KOPT-K1 (cell line): ENCODE measurements around the gene ATP4B.
"Not testable (repeated sequence)": the region's sequence is repeated elsewhere in the genome, so short reads cannot be mapped to it uniquely, and the experiment has no call there.

Experiments used
- H3K27ac ChIP-seq: fragments of 200-600 bp; sonication (generic); 2 replicates; pipeline ENCODE4 v1.5.1; 2016; ENCODE audit warnings: antibody characterized with exemption, mild to moderate bottlenecking, low read depth, low read length; ENCODE audit not compliant: poor library complexity, severe bottlenecking
- H3K36me3 ChIP-seq: fragments of 200-600 bp; sonication (generic); 2 replicates; pipeline ENCODE4 v1.5.1; 2017; ENCODE audit warnings: antibody characterized with exemption, mild to moderate bottlenecking, low read length, moderate library complexity; ENCODE audit not compliant: insufficient read depth
- H3K9me3 ChIP-seq: fragments of 200-600 bp; sonication (generic); 2 replicates; pipeline ENCODE4 v1.5.1; 2017; ENCODE audit warnings: antibody characterized with exemption, low read length, mild to moderate bottlenecking; ENCODE audit not compliant: insufficient read depth, poor library complexity, severe bottlenecking

ATP4B gene

DNA sequence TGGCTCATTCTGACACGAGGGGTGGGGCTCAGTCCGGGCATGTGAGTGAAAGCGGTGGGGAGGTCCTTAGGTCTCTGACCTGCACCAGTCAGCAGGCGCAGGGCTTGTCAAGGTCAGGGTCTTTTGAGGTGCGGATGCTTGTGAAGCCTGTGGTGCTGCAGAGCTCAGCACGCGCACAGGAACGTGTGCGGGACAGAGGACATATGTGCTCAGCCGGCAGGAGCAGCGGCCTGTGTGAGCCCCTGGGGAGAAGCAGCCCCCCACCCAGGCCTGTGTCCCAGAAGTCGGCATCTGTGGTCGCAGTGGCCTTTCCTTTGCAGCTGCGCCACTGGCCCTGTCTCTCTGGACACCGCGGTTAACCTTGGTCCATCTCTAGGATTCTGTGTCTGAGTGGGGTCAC, 30.9 kb downstream of the ATP4B start:
- Histone ChIP-seq H3K36me3 (peaks cover 100% of the 10 kb centered on the region), H3K27ac (no peak overlapping the region), H3K9me3 (no peaks in the 10 kb centered on the region)

DNA sequence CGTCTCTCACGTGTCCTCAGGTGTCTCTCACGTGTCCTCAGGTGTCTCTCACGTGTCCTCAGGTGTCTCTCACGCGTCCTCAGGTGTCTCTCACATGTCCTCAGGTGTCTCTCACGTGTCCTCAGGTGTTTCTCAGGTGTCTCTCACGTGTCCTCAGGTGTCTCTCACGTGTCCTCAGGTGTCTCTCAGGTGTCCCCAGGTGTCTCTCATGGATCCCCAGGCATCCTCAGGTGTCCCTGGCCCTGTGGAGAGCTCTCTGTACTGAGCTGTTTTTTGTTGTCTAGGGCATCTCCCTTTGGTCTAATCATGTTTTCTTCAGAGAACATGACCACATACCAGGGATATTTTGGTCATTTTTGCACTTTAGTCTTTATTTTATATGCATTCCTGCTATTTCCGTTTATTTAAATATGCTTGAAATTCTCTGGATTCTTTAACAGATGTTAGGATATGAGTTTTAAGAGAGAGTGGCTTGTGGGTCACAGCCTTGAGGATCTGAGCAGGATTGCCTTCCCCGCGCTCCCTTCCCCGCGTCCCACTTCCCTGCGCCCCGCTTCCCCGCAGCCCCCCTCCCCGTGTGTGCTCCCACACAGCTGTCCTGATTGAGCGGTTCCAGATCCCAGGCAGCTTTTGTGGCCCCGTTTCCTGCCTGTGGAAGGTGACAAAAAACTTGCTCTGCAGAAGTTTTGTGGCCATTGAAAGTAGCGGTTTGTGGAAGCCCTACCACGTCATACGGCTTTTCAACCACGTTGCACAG, 31.9 kb downstream of the ATP4B start:
- Histone ChIP-seq H3K9me3 (no peaks in the 10 kb centered on the region), H3K36me3 (peaks cover 96% of the 10 kb centered on the region), H3K27ac (no peak overlapping the region)

DNA sequence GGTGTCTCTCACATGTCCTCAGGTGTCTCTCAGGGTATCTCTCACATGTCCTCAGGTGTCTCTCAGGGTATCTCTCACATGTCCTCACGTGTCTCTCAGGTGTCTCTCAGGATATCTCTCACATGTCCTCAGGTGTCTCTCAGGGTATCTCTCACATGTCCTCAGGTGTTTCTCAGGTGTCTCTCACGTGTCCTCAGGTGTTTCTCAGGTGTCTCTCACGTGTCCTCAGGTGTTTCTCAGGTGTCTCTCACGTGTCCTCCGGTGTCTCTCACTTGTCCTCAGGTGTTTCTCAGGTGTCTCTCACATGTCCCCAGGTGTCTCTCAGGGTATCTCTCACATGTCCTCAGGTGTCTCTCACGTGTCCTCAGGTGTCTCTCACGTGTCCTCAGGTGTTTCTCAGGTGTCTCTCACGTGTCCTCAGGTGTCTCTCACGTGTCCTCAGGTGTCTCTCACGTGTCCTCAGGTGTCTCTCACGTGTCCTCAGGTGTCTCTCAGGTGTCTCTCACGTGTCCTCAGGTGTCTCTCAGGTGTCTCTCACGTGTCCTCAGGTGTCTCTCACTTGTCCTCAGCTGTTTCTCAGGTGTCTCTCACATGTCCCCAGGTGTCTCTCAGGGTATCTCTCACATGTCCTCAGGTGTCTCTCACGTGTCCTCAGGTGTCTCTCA, 33.2 kb downstream of the ATP4B start:
- peaks cover 86% of the 10 kb centered on the region for H3K36me3 ChIP-seq

DNA sequence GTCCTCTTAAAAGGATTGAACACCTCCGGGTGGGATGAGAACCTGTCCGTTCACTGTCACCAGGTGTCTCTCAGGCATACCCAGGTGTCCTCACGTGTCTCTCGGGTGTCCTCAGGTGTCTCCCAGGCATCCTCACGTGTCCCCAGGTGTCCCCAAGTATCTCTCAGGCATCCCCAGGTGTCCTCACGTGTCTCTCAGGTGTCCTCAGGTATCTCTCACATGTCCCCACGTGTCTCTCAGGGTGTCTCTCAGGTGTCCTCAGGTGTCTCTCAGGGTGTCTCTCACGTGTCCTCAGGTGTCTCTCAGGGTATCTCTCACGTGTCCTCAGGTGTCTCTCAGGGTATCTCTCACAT, 33.8 kb downstream of the ATP4B start:
- Histone ChIP-seq H3K9me3 (no peaks in the 10 kb centered on the region), H3K27ac (no peak overlapping the region), H3K36me3 (peaks cover 86% of the 10 kb centered on the region)

More for the DNA sequence above, 33.2 kb downstream of the ATP4B start:
- not testable (repeated sequence) for H3K27ac ChIP-seq, H3K9me3 ChIP-seq

DNA sequence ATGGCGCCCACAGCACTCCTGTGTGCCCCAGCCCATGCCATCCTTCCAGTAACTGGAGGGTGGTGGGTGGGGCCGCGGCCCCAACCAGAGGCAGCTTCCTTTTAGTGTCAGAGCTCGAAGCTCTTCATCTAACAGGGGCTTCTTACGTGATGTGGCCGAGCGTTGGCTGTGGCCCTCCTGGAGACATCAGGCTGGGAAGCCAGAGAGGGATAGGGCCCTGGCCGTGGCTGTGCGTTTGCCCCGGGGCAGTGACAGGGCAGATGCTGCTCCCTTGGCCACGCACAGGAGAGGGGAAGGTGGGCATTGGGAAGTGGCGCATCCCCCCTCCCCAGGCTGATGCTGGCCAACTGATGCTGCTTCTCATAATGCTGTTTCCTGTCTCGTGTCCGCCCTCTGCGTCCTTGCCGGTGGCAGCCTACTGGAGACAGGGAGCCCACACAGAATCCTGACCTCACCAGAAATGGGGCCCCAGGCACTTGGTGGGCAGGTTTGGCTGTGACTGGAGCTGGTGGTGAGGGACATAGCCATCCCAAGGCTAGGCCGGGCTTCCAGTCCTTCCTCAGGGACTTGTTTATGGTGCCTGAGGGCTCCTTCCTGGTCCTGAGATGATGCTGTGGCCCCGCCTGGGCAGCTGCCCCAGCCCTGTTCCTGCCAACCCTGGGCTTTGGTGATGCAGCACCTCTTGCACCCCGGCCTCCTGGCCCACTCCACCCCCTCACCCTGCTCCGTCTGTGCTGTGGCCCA, 34.3 kb downstream of the ATP4B start:
- Histone ChIP-seq H3K27ac (no peak overlapping the region), H3K36me3 (peaks cover 86% of the 10 kb centered on the region), H3K9me3 (no peaks in the 10 kb centered on the region)

DNA sequence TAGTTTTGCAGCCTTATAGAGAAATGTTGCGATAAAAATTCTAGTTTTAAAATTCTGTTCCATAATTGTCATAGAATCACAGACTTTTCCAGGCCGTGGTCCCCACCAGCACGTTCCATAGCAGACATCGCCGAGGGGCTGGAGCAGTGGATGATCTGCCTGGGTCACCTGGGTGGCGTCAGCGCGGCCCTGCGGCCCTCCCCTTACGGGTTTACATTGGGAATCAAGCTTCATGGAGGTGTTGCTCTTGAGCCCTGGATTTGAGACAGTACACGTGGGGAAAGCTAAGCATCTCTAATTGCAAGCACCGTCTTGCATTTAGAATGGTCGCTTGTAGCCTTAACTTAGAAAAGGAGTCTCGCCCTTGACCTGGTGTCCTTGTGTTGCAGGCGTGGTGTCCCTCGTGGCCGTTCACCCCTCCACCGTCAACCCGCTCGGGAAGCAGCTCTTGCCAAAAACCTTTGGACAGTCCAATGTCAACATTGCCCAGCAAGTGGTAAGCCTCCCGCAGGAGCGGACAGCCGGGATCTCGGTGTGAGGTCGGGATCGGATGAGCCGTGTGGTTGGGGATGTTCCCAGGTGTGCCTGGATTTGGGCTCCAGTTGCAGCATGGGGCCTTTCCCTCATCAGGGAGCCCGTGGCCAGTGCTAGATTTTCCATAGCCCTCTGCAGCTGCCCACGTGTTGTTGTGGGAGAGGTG, 35.1 kb downstream of the ATP4B start:
- Histone ChIP-seq H3K27ac (no peak overlapping the region), H3K36me3 (peaks cover 86% of the 10 kb centered on the region), H3K9me3 (no peaks in the 10 kb centered on the region)

DNA sequence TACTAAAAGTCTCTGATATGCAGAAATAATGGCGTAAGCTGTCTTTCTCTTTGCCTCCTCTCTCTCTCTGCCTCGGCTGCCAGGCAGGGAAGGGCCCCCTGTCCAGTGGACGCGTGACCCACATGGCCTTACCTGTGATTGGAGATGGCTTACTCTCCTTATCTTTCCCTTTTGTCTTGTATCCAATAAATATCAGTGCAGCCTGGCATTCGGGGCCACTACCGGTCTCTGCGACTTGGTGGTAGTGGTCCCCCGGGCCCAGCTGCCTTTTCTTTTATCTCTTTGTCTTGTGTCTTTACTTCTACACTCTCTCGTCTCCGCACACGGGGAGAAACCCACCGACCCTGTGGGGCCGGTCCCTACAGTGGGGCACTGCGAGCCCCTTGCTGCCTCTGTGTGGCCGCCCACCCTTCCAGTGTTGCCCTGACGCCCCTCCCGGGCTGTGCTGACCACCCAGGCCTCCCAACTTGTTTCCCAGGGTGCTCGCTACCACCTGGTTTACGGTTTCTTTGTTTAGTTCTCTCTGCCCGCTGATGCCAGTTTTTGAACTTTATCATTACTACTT, 35.9 kb downstream of the ATP4B start:
- H3K9me3 ChIP-seq = not testable (repeated sequence)
- H3K36me3 ChIP-seq = peaks cover 86% of the 10 kb centered on the region

DNA sequence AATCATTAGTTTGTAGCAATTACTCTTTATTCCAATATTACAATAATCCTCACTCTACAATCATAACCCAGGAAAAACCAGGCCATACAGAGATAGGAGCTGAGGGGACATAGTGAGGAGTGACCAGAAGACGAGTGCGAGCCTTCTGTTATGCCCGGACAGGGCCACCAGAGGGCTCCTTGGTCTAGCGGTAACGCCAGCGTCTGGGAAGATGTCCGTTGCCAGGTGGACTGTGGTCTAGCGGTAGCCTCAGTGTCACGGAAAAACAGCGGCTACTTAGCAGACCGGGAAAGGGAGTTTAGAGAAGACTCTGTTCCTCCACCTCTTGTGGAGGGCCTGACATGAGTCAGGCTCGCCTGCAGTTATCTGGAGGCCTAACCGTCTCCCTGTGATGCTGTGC, 36.5 kb downstream of the ATP4B start:
- H3K9me3 ChIP-seq, H3K27ac ChIP-seq: not testable (repeated sequence)
- H3K36me3 ChIP-seq = peaks cover 86% of the 10 kb centered on the region

More for the DNA sequence above, 35.9 kb downstream of the ATP4B start:
- not testable (repeated sequence) for H3K27ac ChIP-seq

DNA sequence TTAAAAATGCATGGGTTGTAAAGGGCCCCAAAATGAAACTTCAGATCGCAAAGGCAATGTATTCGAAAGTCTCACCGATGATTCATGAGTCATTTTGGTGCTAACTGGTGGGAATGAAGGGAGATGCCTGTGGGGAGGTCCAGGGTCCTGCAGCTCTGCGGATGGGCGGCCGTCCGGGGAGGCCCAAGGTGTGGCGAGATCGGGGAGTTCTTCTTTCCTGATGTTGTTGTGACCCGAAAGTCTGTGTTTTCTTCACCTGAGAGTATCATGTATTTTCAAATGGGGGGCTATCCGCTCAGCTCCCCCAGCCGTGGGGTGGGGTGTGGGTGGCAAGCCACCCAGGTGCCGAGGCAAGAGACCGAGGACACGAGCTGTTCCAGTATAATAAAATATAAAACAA, 37.0 kb downstream of the ATP4B start:
- H3K9me3 ChIP-seq = no peaks in the 10 kb centered on the region
- H3K27ac ChIP-seq = no peak overlapping the region
- peaks cover 86% of the 10 kb centered on the region for H3K36me3 ChIP-seq

DNA sequence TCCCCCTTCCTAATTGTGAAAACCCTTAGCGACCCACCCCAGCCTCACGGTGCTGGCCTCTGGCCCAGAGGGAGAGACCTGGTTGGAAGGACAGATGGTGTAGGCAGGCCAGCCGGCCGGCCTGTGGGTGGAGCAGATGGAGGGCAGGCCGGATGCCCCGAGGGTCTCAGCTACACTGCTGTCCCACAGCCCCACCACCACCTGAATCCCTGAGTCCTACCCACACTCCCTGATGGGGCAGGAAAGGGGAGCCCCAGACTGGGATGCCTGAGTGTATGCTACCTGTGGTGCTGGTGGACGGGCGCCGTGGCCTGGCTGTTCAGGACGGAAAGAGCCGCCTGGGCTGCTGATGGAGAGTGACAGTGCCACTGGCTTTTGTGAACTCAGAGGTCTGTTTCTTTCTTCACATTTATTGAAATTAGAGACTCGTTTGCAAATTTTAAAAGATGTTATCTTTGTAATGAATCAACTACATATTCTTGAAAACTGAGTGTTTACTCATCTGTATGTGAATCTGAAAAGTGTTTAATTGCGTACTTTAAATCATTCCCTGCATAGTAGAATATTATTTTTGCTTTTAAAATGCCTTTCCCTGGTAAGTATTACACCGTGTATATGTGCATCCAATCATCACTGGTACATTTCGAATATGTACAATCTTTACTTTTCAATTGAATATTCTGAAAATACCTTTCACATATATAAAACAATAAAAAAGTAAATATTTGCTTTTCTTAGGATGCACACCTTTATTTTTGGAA, 37.8 kb downstream of the ATP4B start:
- no peak overlapping the region for H3K27ac ChIP-seq
- H3K9me3 ChIP-seq = no peaks in the 10 kb centered on the region
- H3K36me3 ChIP-seq = peaks cover 86% of the 10 kb centered on the region

DNA sequence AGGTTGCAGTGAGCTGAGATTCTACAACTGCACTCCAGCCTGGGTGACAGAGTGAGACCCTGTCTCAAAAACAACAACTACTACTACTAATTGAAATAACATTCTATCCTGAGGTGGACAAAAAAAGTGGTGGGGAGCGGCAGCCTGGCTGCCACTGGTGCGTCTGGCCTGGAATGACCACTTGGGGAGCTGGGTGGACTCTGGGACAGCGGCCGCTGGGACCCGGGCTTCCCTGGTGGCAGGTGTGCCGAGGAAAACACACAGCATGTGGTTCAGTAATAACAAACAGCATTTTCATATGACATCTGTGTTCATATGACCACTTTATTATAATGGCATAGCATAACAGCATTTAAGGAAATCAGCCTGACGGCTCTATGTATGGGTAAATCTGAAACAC, 39.5 kb downstream of the ATP4B start:
- peaks cover 86% of the 10 kb centered on the region for H3K36me3 ChIP-seq

DNA sequence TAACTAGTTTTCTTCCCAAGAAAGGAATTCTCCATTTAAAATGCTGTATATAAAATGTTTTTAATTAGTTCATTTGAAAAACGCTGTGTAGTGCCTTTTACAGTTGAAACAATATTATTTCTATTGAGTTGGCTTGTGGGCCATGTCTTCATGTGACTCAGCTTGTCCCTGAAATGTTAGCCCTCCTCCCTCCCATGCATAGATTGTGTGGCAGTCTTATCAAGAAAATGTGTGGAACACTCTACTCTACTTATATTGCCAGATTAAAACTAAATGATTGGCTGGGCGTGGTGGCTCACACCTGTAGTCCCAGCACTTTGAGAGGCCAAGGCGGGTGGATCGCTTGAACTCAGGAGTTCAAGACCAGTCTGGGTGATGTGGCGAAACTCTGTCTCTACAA, 40.0 kb downstream of the ATP4B start:
- Histone ChIP-seq H3K9me3 (no peaks in the 10 kb centered on the region), H3K36me3 (peaks cover 86% of the 10 kb centered on the region), H3K27ac (no peak overlapping the region)

More for the DNA sequence above, 39.5 kb downstream of the ATP4B start:
- H3K9me3 ChIP-seq = no peaks in the 10 kb centered on the region
- no peak overlapping the region for H3K27ac ChIP-seq

DNA sequence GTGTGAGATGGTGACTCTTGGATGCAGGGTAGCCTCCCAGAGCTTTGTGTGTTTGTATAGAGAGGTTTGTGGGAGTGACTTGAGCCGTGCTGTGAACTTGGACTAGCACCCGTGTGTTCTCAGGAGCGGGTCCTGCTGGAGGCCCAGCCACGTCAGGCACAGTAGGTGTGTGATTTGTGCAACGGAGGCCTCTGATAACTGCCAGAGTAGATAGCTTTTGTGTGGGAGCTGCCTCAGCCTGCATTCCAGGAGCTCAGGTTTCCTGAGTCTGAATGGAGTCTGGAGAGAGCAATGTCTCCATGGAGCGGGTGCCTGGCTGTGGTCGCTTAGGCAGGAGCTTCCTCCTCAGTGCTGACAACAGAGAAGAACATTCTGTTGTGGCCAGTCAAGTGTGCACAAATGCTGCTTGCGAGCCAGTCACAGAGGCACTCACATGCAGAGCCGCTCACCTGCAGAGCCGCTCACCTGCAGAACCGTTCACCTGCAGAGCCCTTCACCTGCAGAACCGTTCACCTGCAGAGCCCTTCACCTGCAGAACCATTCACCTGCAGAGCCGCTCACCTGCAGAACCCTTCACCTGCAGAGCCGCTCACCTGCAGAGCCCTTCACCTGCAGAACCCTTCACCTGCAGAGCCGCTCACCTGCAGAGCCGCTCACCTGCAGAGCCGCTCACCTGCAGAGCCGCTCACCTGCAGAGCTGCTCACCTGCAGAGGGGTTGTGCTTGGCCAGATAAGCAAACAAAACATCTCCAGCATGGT, 40.8 kb downstream of the ATP4B start:
- H3K27ac ChIP-seq = no peak overlapping the region
- H3K36me3 ChIP-seq = peaks cover 86% of the 10 kb centered on the region
- H3K9me3 ChIP-seq = no peaks in the 10 kb centered on the region
